B cell (primary cell): ENCODE measurements around the gene CFAP61. TPM values are rescaled to one million over a fixed set of nuclear protein-coding genes. Genes with fewer than 3 reads are reported as not detected.

Experiments used
- ATAC-seq: fragments of 200-7000 bp; cut with Tn5 transposase; one replicate; pipeline ENCODE4 v1.10.0; 2021; ENCODE audit warnings: low read depth, mild to moderate bottlenecking, moderate number of reproducible peaks, moderate library complexity
- CTCF ChIA-PET: fragments of 350-600 bp; sonication (Branson Sonifier 250); formaldehyde crosslinking; loops from one replicate; lab custom pipeline; 2021; ENCODE audit warnings: antibody characterized with exemption, inconsistent platforms; lab: Charles Lee
- POLR2A ChIA-PET: fragments of 350-600 bp; sonication (Branson Sonifier 250); formaldehyde crosslinking; loops from one replicate; lab custom pipeline; 2021; ENCODE audit warnings: antibody characterized with exemption; lab: Charles Lee
- DNase-seq: peaks from one replicate; pipeline ENCODE4 v3.0.0; 2013
- H2AFZ ChIP-seq: 2 replicates; pipeline ENCODE4 v1.6.1; 2012; ENCODE audit warnings: mild to moderate bottlenecking, low read depth, low read length; ENCODE audit not compliant: insufficient read depth, poor library complexity, severe bottlenecking
- H3K27ac ChIP-seq, 2 donors: 1 replicate in 1 of 2; 2 replicates in 1 of 2; pipeline ENCODE4 v1.5.1; 2012 to 2013; ENCODE audit warnings: low read length in 2 of 2, mild to moderate bottlenecking in 2 of 2, moderate library complexity in 1 of 2
- H3K27me3 ChIP-seq, 4 experiments: fragments of 200-600 bp in 1 of 4; sonication (generic) in 1 of 4; replicated peaks in 1 of 4; 1 replicate in 2 of 4; 2 replicates in 2 of 4; pipeline versions ENCODE4 v1.6.1 to v1.7.0; 2013 to 2016; ENCODE audit warnings: low read length in 3 of 4, mild to moderate bottlenecking in 2 of 4, mixed read lengths in 1 of 4, moderate library complexity in 1 of 4; ENCODE audit not compliant: insufficient read depth in 4 of 4, control insufficient read depth in 3 of 4; ENCODE audit errors: control extremely low read depth in 1 of 4
- H3K36me3 ChIP-seq, 2 experiments: replicated peaks in 1 of 2; 1 replicate in 1 of 2; 2 replicates in 1 of 2; pipeline versions ENCODE4 v1.6.1 to v1.7.1; 2013; ENCODE audit warnings: low read length in 1 of 2; ENCODE audit not compliant: insufficient read depth in 2 of 2, control insufficient read depth in 1 of 2; ENCODE audit errors: control extremely low read depth in 1 of 2, extremely low read depth in 1 of 2
- H3K4me1 ChIP-seq, 2 donors: fragments of 200-600 bp in 1 of 2; sonication (generic) in 1 of 2; 1 replicate in 1 of 2; 2 replicates in 1 of 2; pipeline versions ENCODE4 v1.5.1 to v1.6.1; 2013 to 2017; ENCODE audit warnings: low read length in 2 of 2; ENCODE audit not compliant: control insufficient read depth in 2 of 2, insufficient read depth in 2 of 2
- H3K4me2 ChIP-seq: replicated peaks from 2 replicates; pipeline ENCODE3; 2012; ENCODE audit warnings: mild to moderate bottlenecking, low read depth, low read length; ENCODE audit not compliant: poor library complexity, severe bottlenecking
- H3K4me3 ChIP-seq, 5 experiments: fragments of 200-600 bp in 1 of 5; sonication (generic) in 1 of 5; 1 replicate in 3 of 5; 2 replicates in 2 of 5; pipeline versions ENCODE4 v1.5.1 to v1.7.0; 2011 to 2016; ENCODE audit warnings: low read length in 4 of 5, mild to moderate bottlenecking in 4 of 5, low read depth in 2 of 5, control low read depth in 1 of 5, moderate library complexity in 1 of 5; ENCODE audit not compliant: insufficient read depth in 1 of 5; ENCODE audit errors: control extremely low read depth in 1 of 5, extremely low read depth in 1 of 5
- H3K79me2 ChIP-seq: fragments of 200-600 bp; sonication (generic); one replicate; pipeline ENCODE4 v1.6.0; 2016; ENCODE audit warnings: low read length; ENCODE audit not compliant: control insufficient read depth, insufficient read depth
- H3K9ac ChIP-seq: fragments of 200-600 bp; sonication (generic); 2 replicates; pipeline ENCODE4 v1.6.1; 2017; ENCODE audit warnings: mild to moderate bottlenecking, low read length, moderate library complexity
- H3K9me3 ChIP-seq, 3 donors: one replicate each; pipeline versions ENCODE4 v1.6.1 to v1.7.1; 2013; ENCODE audit warnings: low read length in 2 of 3; ENCODE audit not compliant: control insufficient read depth in 2 of 3, insufficient read depth in 1 of 3; ENCODE audit errors: control extremely low read depth in 1 of 3
- H4K20me1 ChIP-seq: 2 replicates; pipeline ENCODE4 v1.6.0; 2012; ENCODE audit warnings: mild to moderate bottlenecking, low read length; ENCODE audit not compliant: insufficient read depth, control insufficient read depth, poor library complexity, severe bottlenecking
- H3K27ac Mint-ChIP-seq: one replicate; pipeline ENCODE4 v1.8.0; 2021; ENCODE audit warnings: mixed read lengths
- H3K27me3 Mint-ChIP-seq: one replicate; pipeline ENCODE4 v1.8.0; 2021; ENCODE audit warnings: mixed read lengths
- H3K4me1 Mint-ChIP-seq: one replicate; pipeline ENCODE4 v1.8.0; 2021; ENCODE audit warnings: mixed read lengths
- H3K4me3 Mint-ChIP-seq: one replicate; pipeline ENCODE4 v1.8.0; 2021; ENCODE audit warnings: mixed read lengths
- H3K9me3 Mint-ChIP-seq: one replicate; pipeline ENCODE4 v1.8.0; 2022; ENCODE audit warnings: mixed read lengths; ENCODE audit not compliant: insufficient read depth
- EZH2 ChIP-seq: IDR thresholded peaks from 2 replicates; pipeline ENCODE4 v1.6.1; 2012; ENCODE audit warnings: borderline replicate concordance, low read depth, mild to moderate bottlenecking, moderate library complexity, low read length; ENCODE audit not compliant: insufficient read depth, poor library complexity, severe bottlenecking
- WGBS: methylation state at CpG from one replicate; pipeline ENCODE4 v1.1.5; 2013; ENCODE audit warnings: missing lambda C conversion rate; ENCODE audit not compliant: insufficient coverage; 5-methylcytosine and 5-hydroxymethylcytosine counted together
- intact Hi-C: fragments of 100-400 bp; cut with micrococcal nuclease; formaldehyde crosslinking; loops from one replicate; pipeline ENCODE4 v1.10.0; 2022
- polyA plus RNA-seq: library from polyadenylated mRNA; depleted of rRNA; stranded (reverse); fragments of >200 nt; gene quantifications from 2 replicates; pipeline ENCODE4 v1.2.3, GENCODE V29; 2012
- total RNA-seq, 2 donors: library from RNA; stranded (reverse); fragments of 120-200 nt in 1 of 2; gene quantifications; 1 replicate in 1 of 2; 2 replicates in 1 of 2; pipeline versions ENCODE4 v1.2.3 to v1.2.4, GENCODE V29; 2013 to 2022
- TF ChIP-seq, protein P1 (sequence below): fragments of 200-600 bp; IDR thresholded peaks from one replicate; pipeline ENCODE4 v1.8.0; 2022; ENCODE audit warnings: antibody characterized with exemption, mild to moderate bottlenecking

CFAP61 gene
- total and polyA plus RNA-seq, 2 donors (not counting 1 experiment from before 2014, with no cell fraction given): not detected

DNA sequence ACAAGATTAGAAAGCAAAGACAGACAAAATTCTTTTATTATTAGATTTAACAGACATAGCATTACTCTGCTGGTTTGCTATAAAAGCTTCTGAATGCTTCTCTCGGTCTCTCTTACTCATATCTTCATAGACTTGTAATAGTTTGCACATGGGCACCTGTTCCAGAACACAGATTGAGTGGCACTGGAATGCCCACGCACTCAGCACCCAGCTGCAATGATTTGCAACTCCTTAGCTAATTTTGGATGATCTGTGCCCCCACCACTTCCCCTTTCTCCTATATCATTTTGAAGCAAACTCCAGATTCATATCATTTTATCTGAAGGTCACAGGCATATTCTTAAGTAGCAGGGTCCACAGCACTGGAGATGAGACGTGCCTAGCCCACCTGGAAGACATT, 148.8 kb downstream of the CFAP61 start:
- Histone ChIP-seq H3K4me2 (no peak overlapping the region), H3K36me3 (no peaks in the 10 kb centered on the region), H3K9ac (no peak overlapping the region), H3K9me3 (no peaks in the 10 kb centered on the region), H3K4me3 (no peak overlapping the region), H3K27ac (no peak overlapping the region), H2AFZ (no peak overlapping the region), H3K79me2 (no peaks in the 10 kb centered on the region), H3K27me3 (no peaks in the 10 kb centered on the region), H3K4me1 (peaks cover 0 to 4% of the 10 kb centered on the region in 2 donors), H4K20me1 (no peaks in the 10 kb centered on the region)
- ChIA-PET CTCF (no interaction called here), POLR2A (no interaction called here)
- intact Hi-C loops: no loop called here
- WGBS: 0% methylated on average over 3 of the region's 3 CpGs
- ATAC-seq: no peak
- peaks cover 3% of the 10 kb centered on the region for H3K4me1 Mint-ChIP-seq
- H3K27ac Mint-ChIP-seq: no peak overlapping the region
- TF ChIP-seq, protein P1, sequence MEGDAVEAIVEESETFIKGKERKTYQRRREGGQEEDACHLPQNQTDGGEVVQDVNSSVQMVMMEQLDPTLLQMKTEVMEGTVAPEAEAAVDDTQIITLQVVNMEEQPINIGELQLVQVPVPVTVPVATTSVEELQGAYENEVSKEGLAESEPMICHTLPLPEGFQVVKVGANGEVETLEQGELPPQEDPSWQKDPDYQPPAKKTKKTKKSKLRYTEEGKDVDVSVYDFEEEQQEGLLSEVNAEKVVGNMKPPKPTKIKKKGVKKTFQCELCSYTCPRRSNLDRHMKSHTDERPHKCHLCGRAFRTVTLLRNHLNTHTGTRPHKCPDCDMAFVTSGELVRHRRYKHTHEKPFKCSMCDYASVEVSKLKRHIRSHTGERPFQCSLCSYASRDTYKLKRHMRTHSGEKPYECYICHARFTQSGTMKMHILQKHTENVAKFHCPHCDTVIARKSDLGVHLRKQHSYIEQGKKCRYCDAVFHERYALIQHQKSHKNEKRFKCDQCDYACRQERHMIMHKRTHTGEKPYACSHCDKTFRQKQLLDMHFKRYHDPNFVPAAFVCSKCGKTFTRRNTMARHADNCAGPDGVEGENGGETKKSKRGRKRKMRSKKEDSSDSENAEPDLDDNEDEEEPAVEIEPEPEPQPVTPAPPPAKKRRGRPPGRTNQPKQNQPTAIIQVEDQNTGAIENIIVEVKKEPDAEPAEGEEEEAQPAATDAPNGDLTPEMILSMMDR: no peak
- TF ChIP-seq EZH2: no peak
- H3K9me3 Mint-ChIP-seq: no peaks in the 10 kb centered on the region
- no peak overlapping the region for H3K4me3 Mint-ChIP-seq
- no peak for DNase-seq
- H3K27me3 Mint-ChIP-seq: peaks cover 14% of the 10 kb centered on the region

DNA sequence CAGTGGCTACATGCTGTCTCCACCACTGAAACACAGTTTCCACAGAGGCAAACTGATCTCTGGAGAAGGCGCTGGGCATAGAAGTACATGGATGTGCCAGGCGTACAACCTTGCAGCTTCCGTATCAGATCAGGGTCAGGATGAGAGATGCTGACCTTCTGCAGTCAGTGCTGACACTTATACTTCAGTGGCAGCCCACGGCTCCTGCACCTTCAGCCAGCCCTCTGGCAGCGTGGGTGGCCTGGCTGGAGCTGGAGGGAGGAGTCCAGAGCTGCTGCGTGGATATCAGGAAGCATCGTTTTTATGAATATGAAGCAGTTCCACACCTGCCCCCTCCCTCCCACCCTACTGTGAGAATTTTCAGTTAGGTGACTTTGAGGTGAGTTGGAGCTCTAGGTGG, 149.3 kb downstream of the CFAP61 start:
- Mint-ChIP-seq H3K9me3 (no peaks in the 10 kb centered on the region), H3K27me3 (peaks cover 18% of the 10 kb centered on the region), H3K27ac (no peak overlapping the region), H3K4me1 (peaks cover 3% of the 10 kb centered on the region), H3K4me3 (no peak overlapping the region)
- no peaks in the 10 kb centered on the region for H3K9me3 ChIP-seq
- ChIA-PET CTCF (no interaction called here), POLR2A (no interaction called here)
- no peak overlapping the region for H2AFZ ChIP-seq
- H3K4me2 ChIP-seq: no peak overlapping the region
- H4K20me1 ChIP-seq: no peaks in the 10 kb centered on the region
- no peak for DNase-seq
- no peak for ATAC-seq
- peaks cover 0 to 4% of the 10 kb centered on the region in 2 donors for H3K4me1 ChIP-seq
- no peaks in the 10 kb centered on the region for H3K27me3 ChIP-seq
- WGBS: 88% methylated on average over 3 of the region's 7 CpGs
- intact Hi-C loops: no loop called here
- no peak for TF ChIP-seq EZH2
- TF ChIP-seq, protein P1: no peak
- no peak overlapping the region for H3K27ac ChIP-seq
- H3K36me3 ChIP-seq: no peaks in the 10 kb centered on the region
- no peaks in the 10 kb centered on the region for H3K79me2 ChIP-seq
- H3K9ac ChIP-seq: no peak overlapping the region
- H3K4me3 ChIP-seq: no peak overlapping the region
